ENCODE data around the gene BRD7. TPM values are rescaled to one million over a fixed set of nuclear protein-coding genes. Genes with fewer than 3 reads are reported as not detected.

BRD7 gene
- total RNA-seq, 1 experiment from 2014 or later: 122 TPM

GRCh38 chr16:50292566-50292948 is 76.2 kb downstream of the BRD7 start (continued):
- TF ChIP-seq, protein P1, sequence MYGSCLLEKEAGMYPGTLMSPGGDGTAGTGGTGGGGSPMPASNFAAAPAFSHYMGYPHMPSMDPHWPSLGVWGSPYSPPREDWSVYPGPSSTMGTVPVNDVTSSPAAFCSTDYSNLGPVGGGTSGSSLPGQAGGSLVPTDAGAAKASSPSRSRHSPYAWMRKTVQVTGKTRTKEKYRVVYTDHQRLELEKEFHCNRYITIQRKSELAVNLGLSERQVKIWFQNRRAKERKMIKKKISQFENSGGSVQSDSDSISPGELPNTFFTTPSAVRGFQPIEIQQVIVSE (CRISPR knock-in tag; IDR thresholded peaks at IDR 0.05; ENCODE audit: borderline replicate concordance): no peak

DNA sequence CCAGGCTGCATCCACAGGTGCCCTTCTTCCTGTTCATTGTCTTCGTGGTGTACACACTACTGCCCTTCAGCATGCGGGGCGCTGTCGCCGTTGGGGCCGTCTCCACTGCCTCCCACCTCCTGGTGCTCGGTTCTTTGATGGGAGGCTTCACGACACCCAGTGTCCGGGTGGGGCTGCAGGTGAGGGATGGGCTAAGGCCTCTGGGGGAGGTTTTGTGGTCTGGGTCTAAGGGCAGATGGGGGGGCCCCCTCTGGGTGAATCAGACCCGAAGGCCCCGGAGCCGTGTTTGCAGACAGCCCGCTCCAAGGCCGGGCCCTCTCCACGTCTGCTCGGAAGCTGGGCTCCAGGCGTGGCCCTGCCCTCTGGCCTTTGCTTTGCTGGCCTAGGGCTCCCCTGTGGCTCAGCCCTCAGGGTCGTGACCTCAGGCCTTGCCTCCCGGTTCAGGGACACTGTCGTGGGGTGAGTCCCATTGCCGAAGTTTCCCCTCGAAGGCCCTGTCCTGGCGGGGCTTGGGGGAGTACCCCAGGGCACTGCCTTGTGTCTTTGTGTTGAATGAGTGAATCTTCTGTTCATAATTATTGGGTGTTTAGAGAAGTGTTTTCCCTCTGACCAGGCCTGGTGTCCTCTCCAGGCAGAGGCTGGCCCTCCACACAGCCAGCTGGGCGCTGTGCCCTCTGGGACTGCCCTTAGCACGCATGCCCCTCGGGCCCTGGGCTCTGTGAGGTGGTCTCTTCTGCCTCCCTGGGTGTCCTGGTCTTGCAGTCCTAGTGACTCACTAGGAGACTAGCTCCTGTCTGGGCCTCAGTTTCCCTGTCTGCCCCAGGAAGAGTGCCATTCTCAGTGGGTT is 76.8 kb downstream of the BRD7 start:
- ATAC-seq (no peak), DNase-seq (ENCODE audit: low spot score) (no peak)
- POLR2A ChIA-PET: no interaction called here
- no peak overlapping the region for H3K27ac Mint-ChIP-seq
- TF ChIP-seq GRHL2 (CRISPR knock-in tag; IDR thresholded peaks at IDR 0.05; ENCODE audit: insufficient replicate concordance, severe bottlenecking) (no peak), FOXP4 (CRISPR knock-in tag; IDR thresholded peaks at IDR 0.05) (no peak), TP53 (CRISPR knock-in tag; IDR thresholded peaks at IDR 0.05) (no peak), ZNF281 (CRISPR knock-in tag; IDR thresholded peaks at IDR 0.05) (no peak), KAT7 (CRISPR knock-in tag; IDR thresholded peaks at IDR 0.05; ENCODE audit: borderline replicate concordance) (no peak), RORB (CRISPR knock-in tag; IDR thresholded peaks at IDR 0.05) (no peak), FOXP1 (CRISPR knock-in tag; IDR thresholded peaks at IDR 0.05; ENCODE audit: borderline replicate concordance) (no peak), ZBTB43 (CRISPR knock-in tag; IDR thresholded peaks at IDR 0.05) (no peak)
- TF ChIP-seq, protein P2, sequence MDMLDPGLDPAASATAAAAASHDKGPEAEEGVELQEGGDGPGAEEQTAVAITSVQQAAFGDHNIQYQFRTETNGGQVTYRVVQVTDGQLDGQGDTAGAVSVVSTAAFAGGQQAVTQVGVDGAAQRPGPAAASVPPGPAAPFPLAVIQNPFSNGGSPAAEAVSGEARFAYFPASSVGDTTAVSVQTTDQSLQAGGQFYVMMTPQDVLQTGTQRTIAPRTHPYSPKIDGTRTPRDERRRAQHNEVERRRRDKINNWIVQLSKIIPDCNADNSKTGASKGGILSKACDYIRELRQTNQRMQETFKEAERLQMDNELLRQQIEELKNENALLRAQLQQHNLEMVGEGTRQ (CRISPR knock-in tag; IDR thresholded peaks at IDR 0.05): no peak
- H3K9me3 Mint-ChIP-seq: no peaks in the 10 kb centered on the region
- CTCF ChIA-PET: no interaction called here
- no peaks in the 10 kb centered on the region for H3K4me1 Mint-ChIP-seq
- H3K27me3 Mint-ChIP-seq (ENCODE audit: low read depth): no peaks in the 10 kb centered on the region
- no peak overlapping the region for H3K4me3 Mint-ChIP-seq
- no peaks in the 10 kb centered on the region for H3K36me3 Mint-ChIP-seq

DNA sequence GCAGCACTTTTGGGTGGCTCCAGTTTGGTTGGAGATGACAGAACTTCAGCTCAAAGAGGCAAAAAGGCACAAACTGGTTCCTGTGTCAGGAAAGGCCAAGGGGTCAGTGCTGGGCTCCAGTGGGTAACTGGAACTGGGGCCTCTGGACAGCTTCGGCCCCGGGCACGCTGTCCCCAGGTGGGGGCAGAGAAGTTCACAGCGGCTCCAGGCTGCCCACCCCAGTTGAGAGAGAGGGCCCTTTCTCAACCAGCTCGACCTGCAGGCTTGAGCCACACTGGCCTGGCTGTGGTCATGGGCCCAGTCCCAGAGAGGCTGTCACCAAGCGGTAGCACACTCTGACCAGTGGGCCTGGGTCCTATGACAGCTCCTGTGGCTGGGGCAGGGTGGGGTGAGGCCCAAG is 77.9 kb downstream of the BRD7 start:
- Mint-ChIP-seq H3K36me3 (peaks cover 6% of the 10 kb centered on the region; the same call in 1 of the 2 replicates), H3K27me3 (ENCODE audit: low read depth) (no peaks in the 10 kb centered on the region; the same call in 1 of the 2 replicates), H3K4me1 (no peaks in the 10 kb centered on the region), H3K9me3 (peaks cover 6% of the 10 kb centered on the region), H3K4me3 (no peak overlapping the region), H3K27ac (no peak overlapping the region; the same call in 1 of the 2 replicates)
- POLR2A ChIA-PET: no interaction called here
- DNase-seq (ENCODE audit: low spot score) (no peak), ATAC-seq (no peak)
- CTCF ChIA-PET: no interaction called here
- TF ChIP-seq MXD4 (CRISPR knock-in tag; IDR thresholded peaks at IDR 0.05; ENCODE audit: borderline replicate concordance) (no peak), ZNF263 (CRISPR knock-in tag; IDR thresholded peaks at IDR 0.05; ENCODE audit: low read depth) (no peak), RORB (CRISPR knock-in tag; IDR thresholded peaks at IDR 0.05) (no peak), ARID4B (CRISPR knock-in tag; IDR thresholded peaks at IDR 0.05; ENCODE audit: borderline replicate concordance) (no peak), TP53 (CRISPR knock-in tag; IDR thresholded peaks at IDR 0.05) (no peak)
- TF ChIP-seq, protein P2 (CRISPR knock-in tag; IDR thresholded peaks at IDR 0.05): no peak
